Inflammatory macrophage treated with lipopolysaccharide for 1 hour (primary cell): ENCODE data around the gene C4BPA.

ENCODE experiments used
- DNase-seq, 2 donors: peaks; one replicate each; pipeline ENCODE4 v3.0.0-alpha.2; 2020 to 2022

The C4BPA gene

DNA sequence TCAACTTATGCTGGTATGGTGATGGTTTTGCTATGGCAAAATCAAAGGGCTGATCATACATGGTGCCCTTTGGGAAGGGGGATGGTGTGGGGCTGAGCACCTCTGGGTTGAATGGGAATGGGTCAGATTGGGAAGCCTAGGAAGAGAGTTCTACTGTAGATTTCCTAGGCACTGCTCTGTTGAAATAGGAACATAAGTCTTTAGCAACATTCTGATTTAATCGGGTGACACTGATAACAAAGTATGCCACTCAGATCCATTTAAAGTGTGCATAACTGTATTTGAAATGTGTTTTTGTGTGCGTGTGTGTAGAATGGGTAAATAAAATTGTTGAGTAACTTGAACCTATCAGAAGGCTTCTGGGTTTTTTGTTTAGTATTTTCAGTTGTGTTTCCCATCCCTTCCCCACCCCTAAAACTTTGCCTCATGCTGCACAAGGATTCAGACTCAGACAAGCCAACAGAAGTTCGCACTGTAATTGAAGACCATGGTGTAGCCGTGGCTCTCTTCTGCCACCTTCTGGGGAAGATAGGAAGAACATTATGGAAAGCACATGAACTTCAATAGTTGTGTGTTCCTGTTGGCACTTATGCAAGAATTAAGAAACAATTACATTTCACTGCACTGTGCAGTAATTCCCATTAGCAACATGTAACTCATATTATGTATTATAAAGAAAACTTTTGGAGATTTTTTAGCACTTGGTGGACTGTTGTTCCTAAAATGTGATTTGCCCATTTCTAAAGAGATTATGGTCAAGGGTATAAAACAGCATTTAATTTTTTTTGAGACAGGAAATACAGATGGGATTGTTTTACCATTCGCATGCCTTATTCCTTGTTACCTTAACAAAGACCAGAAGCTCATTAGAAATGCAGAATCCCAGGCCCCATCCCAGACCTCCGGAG is 26.3 kb upstream of the C4BPA start:
- DNase-seq: peak; percentile 70 to 95

DNA sequence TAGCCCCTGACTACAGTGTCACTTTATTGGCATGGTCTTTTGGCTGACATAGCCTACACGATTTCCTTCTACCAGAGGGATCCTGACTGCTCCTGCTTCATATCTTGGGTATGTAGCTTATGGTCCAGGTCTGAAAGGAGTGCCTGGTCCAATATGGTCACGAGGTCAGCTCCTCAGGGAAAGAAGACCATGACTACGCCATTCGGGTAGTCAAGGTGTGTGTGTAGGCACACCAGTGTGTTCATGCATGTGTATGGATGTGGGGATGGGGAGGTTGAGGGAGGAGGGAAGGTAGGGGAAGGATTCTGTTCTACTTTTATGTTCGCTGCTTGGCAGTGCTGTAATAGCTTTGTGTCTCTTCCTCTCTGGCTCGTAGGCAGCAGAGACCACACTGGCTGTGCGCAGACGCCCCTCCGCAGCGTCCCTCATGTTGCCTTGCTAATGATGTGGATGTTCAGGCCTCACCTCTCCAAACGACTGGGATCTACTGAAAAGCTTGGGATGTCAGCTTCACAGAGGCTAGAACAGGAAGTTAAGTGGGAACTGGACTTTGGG is 25.4 kb upstream of the C4BPA start:
- DNase-seq: no peak

DNA sequence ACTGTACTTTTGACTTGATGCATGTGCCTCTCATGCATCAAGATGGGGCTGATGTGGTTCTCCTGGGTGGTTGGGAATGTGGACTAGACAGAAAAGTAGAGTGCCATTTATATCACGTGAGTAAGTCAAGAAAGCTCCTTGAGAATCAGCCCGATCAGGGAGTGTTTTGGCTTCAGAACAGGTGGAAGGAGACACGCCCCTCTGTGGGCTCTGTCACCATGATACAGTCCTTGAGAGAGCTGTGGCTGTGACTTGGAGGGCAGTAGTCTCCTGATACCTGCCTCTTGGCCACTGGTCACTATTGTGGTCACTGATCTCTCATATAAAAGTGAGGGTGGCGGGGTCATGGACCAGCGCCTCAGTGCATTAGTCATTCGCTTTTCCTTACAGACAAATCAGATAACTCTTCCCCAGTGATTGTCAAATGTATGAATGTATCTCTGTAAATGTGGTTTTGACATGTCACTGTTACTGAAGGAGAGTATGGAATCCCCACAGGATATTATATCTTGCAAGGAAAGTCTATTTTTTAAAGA is 24.3 kb upstream of the C4BPA start:
- DNase-seq: no peak

DNA sequence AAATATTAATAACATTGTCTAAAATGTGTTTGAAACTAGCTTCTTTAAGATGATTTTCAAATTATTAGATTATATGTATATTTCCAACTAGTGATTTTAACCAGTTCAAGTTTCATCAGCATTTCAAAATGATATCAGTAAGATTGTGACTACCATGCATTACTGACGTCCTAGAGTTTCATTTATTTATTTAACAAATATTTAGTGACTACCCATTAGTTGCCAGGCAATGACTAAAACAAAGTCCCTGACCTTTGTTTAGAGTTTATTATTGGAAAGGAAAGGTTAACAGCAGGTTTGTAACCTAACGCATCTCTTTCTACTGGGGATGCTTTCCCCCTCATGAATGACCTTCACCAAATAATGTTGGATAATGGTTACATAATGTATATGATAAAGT is 22.9 kb upstream of the C4BPA start:
- no peak for DNase-seq

DNA sequence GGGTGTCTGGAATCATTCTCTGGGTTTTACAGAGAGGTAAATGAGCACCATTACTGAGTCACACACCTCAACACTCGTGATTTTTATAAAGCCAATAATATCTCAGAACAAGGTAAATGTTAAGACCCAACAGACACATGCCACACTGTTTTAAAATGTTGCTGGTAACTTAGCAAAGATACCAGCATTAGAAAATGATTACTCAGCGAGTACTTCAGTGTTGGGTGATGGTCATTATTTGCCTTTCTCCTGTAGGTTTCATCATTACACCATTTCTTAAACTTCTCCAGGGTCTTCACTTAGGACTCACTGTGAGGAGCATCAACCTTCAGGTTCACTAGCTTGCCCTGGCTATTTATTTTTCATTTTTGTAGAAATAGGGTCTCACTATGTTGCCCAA is 22.2 kb upstream of the C4BPA start:
- DNase-seq: no peak

DNA sequence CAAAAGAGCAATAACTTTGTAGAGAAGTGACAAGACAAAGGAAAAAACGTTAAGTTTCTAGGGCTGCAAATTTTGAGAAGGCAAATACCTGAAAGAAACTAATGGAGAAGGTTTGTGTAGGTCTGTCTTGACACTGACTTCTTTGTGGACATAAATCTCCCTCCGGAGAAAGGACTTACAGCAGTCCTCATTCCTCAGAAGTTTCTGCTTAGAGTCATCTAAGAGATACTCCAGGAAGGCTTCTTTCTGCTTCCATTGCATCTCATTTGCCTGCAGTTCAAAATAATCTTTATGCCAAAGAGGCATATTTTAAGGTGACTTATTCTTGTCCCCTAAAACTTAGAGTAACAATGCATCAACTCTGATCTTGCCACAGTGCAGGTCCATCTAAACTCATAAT is 19.8 kb upstream of the C4BPA start:
- no peak for DNase-seq

DNA sequence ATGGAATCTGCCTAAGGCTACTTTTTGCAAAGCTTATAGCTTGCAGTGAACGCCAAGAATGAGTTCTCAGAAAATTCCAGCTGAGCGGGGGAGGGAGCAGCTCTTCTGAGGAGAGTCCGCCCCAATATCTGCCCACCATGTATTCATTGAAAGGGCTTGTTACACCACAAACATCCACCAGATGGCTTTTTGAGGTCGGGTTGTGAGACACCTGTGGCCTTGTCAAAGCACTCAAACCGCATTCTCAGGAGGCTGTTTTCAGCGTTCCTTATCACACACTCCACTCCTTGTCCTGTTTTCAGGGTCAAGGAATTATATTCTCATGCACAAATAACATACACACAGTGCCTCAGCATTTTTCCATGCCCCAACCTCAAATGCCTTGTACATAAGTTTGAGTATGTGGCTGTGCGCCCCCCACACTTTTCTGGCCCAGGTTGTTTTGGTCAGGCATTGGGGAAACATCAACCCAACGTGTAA is 19.3 kb upstream of the C4BPA start:
- DNase-seq: peak; percentile 65 to 71

DNA sequence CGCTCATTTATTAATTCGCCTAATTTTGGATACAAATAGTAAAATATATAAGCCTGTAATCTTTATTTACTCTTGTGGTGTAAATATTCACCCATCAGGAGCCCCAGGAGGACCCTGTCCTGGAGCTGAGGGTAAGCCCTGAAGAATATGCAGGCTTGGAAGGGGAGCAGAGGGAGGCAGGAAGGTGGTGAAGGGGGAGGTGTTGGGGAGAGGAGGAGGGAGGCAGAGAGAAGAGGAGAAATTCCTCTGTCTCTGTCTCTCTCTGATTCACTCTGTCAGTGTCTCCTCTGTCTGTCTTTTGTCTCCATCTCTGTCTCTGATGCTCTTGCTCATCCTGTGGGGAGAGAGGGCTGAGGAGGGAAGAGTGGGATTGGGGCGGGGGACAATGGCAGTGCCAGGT is 18.1 kb upstream of the C4BPA start:
- DNase-seq: no peak

DNA sequence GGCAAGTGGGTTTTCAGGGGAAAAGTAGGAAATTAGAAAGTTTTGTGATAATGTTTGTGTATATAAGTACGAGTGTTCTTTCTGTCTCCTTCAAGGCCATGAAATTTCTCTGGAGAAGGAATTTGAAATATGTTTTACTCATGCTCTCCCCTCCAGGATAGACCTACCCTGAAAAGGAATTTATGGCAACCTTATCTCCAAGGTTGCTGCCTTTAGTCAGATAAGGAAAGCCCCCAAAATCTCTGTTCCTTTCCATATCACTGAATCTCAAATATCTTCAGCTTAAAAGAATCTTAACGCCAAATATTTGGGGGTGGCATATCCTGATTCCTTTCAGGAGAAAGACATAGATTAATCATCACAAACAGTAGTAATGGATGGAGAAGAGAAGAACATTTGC is 15.9 kb upstream of the C4BPA start:
- DNase-seq: no peak

DNA sequence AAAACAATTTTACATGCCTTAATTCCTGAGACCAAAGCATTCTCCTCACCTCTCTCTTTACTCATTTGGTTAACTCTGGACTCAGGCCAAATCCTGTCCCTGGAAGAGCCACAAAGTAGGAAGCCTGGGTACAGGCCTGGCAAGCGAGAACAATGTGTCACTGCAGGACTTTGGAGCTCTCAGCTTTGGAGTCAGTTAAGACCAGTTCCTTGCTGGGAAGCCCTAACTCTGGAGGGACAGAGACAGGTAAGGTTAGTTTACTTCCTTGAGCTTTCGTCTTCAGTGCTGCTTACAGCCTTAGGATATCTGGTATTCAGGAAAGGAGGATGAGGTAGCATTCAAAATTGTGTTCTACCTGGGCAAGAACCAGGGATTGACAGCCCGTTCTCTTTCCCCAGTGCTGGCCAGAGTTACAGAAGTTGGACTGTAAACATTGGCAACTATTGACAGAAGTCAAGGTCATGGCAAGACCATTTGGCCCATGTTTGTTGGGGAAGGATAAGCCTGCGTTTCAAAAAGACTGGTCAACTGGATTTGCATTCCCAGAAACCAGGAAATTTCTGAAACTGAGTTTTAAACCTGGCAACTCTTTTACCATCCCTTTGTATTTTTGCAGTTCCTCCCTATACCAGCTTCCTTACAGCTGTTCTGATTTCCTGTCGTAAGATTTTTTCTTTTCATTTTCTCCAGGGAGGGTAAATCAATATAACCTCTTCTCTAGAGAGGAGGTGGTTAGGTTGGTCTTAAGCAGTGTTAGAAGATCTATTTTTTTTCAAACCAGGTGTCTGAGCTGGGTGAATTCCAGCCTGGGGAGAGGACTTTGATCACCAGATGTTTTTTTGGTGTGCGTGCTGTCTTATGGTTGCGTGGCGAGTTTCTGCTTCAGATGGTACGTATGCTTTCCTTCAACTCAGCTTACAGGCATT is 15.1 kb upstream of the C4BPA start, which contains the start of gene C4BPB:
TSS of gene C4BPB (plus strand) at position 160 of the 926 bp plus-strand sequence. CDS start at position 832, 672 bp downstream.
- no peak for DNase-seq

DNA sequence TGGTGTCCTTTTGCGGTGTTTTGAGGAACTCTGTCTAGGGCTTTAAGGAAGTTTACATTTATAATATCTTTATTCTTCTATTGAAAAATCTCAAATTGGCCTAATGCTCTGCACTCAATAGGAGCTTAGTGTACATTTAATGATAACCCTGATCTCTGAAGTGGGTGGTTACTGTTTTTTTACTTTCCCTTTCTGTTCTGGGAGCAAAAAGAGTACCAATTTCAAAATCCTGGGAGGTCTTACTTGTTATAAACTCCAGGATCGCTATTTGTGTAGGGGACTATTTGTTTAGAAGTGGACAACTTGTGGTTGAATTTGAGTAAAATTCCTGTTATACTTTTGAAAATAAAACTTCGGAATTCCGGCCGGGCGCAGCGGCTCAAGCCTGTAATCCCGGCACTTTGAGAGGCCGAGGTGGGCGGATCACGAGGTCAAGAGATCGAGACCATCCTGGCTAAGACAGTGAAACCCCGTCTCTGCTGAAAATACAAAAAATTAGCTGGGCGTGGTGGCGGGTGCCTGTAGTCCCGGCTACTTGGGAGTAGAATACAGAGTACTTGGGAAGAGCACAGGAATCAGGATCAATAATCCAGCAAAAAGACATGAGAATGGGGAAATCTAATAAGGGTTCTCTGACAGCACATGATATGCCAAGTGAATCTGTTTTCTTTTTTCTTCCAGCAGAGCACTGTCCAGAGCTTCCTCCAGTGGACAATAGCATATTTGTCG is 14.2 kb upstream of the C4BPA start:
- DNase-seq: peak in 1 of 2 donors; percentile 2

DNA sequence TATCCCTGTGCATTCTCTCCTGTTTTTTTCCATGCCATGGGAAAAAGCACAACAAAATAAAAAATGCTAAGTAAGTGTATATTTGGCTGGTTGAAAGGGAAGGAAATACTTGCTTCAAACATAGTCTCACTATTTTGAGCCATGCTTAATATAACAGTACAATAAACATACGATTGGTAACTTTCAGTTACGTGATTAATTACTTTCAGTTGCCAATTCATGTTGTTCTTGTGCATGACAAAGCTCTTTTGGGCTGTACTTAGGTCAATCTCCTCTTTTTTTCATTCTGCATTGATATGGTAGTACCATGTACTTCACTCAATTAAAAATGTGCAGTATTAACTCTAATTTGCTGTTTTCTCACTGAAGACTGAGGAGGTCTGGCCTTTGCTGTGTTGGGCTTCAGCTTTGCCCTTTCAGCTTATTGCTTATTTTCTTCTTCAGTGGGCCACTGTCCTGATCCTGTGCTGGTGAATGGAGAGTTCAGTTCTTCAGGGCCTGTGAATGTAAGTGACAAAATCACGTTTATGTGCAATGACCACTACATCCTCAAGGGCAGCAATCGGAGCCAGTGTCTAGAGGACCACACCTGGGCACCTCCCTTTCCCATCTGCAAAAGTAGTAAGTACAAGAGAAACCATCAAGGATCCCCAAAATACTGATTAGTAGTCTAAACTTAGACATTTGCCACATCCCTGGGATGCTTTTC is 12.7 kb upstream of the C4BPA start:
- no peak for DNase-seq

DNA sequence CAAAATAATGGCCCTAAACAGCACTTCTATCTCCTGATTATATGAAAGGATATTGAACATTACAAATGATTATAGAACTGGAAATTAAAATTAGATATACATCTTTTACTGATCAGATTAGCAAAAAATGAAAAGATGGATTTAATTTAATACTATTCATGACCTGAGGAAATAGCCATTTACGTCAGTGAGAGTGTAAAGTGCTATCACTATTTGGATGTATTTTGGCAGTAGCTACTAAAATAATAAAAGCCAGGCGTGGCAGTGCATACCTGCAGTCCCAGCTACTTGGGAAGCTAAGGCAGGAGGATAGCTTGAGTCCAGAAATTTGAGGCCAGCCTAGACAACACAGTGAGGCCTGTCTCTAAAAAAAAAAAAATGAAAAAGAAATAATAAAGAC is 10.1 kb upstream of the C4BPA start:
- DNase-seq: no peak

DNA sequence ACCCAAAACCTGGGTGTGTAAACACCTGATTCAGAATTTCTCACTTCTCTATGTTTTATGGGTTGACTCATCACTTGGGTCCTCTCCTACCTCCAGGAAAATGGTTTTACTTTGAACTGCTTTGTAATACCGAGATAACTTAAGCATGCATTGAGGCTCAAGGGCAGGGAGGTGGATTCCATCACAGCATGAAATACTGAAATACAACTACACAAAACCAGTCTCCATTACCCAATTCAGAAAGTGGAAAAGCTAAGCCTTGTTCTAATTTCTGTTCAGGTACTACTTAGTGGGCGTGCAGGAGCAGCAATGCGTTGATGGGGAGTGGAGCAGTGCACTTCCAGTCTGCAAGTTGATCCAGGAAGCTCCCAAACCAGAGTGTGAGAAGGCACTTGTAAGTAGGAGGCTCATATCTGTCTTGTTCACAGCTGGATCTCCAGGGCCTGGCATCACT is 6.1 kb upstream of the C4BPA start:
- DNase-seq: no peak

DNA sequence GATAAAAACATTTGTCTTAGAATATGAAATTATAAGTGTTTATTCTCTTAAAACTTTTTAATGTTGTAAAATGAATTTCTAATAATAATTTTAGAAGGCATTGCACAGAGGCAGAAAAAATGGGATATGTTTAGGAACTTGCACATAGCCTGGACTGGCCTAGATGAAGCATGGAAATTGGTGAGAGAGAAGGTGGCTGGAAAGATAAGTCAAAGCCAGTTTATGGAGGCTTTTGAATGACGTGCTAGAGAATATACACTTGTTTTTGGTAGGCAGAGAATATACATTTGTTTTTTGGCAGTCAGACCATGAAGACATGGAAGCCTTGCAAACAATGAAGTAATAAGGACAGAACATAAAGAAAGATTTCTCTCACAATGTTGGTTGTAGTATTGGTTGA is 2.3 kb upstream of the C4BPA start:
- DNase-seq: no peak

DNA sequence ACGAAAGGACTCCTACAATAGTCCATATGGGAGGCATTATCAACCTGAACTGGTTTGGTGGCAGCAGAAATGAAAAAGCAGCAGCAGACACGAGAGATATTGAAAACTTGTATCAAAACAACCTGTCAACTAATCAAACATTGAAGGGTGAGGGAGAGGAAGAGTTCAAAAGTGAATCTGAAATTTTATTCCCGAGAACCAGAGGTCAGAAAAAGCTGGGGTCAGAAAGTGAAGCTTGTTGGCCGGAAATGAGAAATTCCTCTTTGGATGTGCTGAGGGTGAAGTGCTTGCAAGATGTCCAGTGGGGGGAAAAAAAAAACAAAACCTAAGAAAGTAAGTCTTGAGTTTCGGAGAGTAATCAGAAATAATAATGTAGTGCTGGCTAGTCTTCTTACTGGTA is 1.9 kb upstream of the C4BPA start:
- DNase-seq: no peak

DNA sequence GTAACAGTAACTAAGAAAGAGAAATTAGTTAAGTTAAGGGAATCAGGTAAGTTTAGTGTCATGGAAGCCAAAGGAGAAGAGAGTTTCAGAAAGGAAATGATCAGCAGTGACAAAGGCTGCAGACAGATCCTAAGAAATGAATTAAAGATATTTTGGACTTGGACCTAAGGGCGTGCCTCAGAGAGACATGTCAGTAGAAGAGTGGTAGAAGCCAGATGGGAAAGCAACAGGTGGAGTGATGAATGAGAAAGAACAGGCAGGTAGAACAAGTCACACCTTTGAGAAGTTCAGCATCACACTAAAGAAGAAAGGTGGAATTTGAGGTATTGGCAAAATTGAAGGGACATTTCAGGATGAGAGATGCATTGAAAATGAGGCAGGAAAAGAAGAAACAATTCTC is 1.4 kb upstream of the C4BPA start:
- no peak for DNase-seq

DNA sequence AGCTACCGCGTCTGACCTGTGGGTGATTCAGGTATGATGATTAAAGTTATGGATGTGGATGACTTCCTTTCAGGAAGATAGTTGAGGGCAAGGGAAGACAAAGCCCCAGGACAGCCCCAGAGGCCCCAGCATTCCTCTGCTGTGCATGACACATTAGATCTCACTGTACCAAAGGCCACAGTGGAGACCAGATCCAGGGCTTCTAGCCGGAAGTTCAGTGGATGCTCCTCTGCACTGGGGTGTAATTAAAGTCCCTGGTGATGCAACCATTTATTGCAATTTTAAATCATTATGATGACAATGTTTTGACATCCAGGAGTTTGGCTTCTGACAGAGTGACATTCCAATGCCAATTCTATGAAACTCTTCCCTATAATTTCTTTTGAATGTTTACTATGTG is 5.0 kb downstream of the C4BPA start:
- DNase-seq: no peak

DNA sequence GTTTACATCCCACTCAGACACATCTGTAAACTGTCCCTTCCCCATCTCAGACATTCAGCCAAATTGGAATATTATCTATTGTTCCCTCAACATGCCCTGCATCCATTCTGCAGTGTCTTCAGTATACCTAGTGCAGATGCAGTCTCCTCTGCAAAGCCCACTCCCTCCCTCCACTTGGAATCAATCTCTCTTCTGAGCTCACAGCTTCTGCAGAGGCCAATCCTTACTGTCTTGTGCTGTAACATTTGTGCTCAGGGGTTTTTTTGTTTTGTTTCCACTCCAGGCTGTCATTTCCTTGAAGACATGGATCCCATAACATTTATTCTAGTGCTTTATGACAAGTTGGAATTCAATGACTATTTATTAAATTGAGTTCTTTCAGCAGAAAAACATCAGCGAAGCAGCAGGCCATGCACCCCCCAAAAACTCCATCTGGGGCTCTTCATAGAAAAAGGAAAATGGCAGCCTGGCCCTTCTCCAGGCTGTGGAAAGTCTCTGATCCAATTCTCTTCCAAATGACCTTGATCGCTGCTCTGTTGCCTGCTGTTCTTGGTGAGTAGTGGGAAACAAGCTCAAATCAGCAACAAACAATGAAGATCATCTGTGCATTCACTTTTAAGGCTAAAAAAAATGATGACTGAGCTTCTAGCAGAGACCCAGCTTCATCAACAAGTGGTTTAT is 8.7 kb downstream of the C4BPA start:
- no peak for DNase-seq

DNA sequence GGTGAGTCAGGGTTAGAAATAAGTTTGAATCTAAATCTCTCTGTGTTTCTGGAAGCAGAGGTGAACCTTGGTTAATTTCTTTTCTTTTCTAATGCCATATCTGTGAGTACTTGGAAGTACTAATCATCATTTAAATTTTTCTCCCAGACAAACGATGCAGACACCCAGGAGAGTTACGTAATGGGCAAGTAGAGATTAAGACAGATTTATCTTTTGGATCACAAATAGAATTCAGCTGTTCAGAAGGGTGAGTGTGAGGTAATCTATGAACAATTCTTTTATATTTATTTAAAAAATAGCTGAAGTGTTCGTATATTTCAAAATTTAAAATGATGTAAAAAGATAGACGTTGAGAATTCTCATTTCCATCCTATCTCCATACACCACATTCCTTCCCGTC is 11.2 kb downstream of the C4BPA start:
- no peak for DNase-seq

DNA sequence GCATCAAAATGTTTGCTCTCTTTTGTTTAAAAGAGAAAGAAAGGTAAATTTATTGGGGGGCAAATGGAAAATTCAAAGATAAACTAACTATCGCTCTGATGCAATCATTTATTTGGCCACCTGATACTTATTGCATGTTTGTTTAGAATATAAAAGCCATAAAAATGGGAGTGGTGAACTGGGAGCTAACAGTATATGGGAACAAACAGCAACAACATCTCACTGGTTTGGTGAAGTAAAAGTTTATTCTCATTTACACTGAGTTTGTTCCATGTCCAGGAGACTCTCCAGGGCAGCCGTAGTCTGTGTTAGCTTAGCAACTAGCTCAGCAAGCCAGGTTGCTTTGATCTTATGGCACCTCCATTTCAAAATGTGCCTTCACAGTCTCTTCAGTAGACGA is 20.4 kb downstream of the C4BPA start:
- no peak for DNase-seq
